Liver (tissue), 3 donors: Measurements from ENCODE around the gene FGF14.

ENCODE experiments used
- GABPA ChIP-seq, 2 donors: IDR thresholded peaks in 1 of 2; conservative IDR thresholded peaks in 1 of 2; 2 replicates each; pipeline ENCODE4 v1.6.1; 2016; ENCODE audit warnings: antibody characterized with exemption in 2 of 2, mild to moderate bottlenecking in 1 of 2, moderate library complexity in 1 of 2
- HNF4G ChIP-seq: IDR thresholded peaks from 2 replicates; pipeline ENCODE4 v1.6.1; 2016; ENCODE audit warnings: antibody characterized with exemption
- SP1 ChIP-seq: IDR thresholded peaks from 2 replicates; pipeline ENCODE4 v1.6.1; 2018; ENCODE audit warnings: antibody characterized with exemption, mild to moderate bottlenecking
- YY1 ChIP-seq: IDR thresholded peaks from 2 replicates; pipeline ENCODE4 v1.6.1; 2016; ENCODE audit warnings: antibody characterized with exemption, mild to moderate bottlenecking
- TF ChIP-seq, protein P1 (sequence below): fragments of 150-350 bp; IDR thresholded peaks from 2 replicates; pipeline ENCODE4 v1.5.1; 2017; ENCODE audit warnings: improper control_type of control experiment, low read depth, low read length; ENCODE audit not compliant: missing input control
- TF ChIP-seq, protein P2 (sequence below): IDR thresholded peaks from 2 replicates; pipeline ENCODE4 v1.6.1; 2016; ENCODE audit warnings: antibody characterized with exemption
- TF ChIP-seq, protein P3 (sequence below): IDR thresholded peaks from 2 replicates; pipeline ENCODE4 v1.6.1; 2016; ENCODE audit warnings: antibody characterized with exemption
- TF ChIP-seq, protein P4 (sequence below): IDR thresholded peaks from 2 replicates; pipeline ENCODE4 v1.6.1; 2016; ENCODE audit warnings: antibody characterized with exemption, mild to moderate bottlenecking
- donor health status: healthy.
- donor health status: healthy.

DNA sequence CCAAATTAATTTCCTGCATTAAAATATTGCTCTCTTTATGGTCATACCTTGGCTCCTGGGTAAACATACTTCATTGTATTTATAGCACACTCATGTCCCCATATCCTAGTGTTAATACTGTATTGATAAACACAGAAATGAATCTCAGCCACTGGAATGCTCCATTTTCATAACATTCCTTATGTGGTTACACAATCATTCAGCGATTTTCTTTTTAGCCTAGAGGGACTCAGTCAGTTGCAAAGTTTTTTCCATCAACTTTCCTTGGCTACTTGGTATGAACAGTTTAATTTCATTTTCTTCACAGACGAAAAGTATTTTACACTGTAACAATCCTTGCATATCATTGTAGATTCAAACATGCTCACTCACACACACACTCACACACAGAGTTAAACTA is 471.5 kb downstream of the FGF14 start:
- TF ChIP-seq, protein P1, sequence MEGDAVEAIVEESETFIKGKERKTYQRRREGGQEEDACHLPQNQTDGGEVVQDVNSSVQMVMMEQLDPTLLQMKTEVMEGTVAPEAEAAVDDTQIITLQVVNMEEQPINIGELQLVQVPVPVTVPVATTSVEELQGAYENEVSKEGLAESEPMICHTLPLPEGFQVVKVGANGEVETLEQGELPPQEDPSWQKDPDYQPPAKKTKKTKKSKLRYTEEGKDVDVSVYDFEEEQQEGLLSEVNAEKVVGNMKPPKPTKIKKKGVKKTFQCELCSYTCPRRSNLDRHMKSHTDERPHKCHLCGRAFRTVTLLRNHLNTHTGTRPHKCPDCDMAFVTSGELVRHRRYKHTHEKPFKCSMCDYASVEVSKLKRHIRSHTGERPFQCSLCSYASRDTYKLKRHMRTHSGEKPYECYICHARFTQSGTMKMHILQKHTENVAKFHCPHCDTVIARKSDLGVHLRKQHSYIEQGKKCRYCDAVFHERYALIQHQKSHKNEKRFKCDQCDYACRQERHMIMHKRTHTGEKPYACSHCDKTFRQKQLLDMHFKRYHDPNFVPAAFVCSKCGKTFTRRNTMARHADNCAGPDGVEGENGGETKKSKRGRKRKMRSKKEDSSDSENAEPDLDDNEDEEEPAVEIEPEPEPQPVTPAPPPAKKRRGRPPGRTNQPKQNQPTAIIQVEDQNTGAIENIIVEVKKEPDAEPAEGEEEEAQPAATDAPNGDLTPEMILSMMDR: no peak
- TF ChIP-seq, protein P2, sequence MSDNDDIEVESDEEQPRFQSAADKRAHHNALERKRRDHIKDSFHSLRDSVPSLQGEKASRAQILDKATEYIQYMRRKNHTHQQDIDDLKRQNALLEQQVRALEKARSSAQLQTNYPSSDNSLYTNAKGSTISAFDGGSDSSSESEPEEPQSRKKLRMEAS: no peak
- no peak for TF ChIP-seq YY1
- no peak for TF ChIP-seq GABPA (IDR thresholded peaks at IDR 0.05 in 1 of 2, conservative IDR thresholded peaks at IDR 0.05 in 1 of 2)
- TF ChIP-seq, protein P3, sequence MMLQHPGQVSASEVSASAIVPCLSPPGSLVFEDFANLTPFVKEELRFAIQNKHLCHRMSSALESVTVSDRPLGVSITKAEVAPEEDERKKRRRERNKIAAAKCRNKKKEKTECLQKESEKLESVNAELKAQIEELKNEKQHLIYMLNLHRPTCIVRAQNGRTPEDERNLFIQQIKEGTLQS: no peak
- TF ChIP-seq SP1: no peak
- TF ChIP-seq, protein P4, sequence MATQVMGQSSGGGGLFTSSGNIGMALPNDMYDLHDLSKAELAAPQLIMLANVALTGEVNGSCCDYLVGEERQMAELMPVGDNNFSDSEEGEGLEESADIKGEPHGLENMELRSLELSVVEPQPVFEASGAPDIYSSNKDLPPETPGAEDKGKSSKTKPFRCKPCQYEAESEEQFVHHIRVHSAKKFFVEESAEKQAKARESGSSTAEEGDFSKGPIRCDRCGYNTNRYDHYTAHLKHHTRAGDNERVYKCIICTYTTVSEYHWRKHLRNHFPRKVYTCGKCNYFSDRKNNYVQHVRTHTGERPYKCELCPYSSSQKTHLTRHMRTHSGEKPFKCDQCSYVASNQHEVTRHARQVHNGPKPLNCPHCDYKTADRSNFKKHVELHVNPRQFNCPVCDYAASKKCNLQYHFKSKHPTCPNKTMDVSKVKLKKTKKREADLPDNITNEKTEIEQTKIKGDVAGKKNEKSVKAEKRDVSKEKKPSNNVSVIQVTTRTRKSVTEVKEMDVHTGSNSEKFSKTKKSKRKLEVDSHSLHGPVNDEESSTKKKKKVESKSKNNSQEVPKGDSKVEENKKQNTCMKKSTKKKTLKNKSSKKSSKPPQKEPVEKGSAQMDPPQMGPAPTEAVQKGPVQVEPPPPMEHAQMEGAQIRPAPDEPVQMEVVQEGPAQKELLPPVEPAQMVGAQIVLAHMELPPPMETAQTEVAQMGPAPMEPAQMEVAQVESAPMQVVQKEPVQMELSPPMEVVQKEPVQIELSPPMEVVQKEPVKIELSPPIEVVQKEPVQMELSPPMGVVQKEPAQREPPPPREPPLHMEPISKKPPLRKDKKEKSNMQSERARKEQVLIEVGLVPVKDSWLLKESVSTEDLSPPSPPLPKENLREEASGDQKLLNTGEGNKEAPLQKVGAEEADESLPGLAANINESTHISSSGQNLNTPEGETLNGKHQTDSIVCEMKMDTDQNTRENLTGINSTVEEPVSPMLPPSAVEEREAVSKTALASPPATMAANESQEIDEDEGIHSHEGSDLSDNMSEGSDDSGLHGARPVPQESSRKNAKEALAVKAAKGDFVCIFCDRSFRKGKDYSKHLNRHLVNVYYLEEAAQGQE: no peak
- no peak for TF ChIP-seq HNF4G
